ENCODE measurements around the gene FLT3LG.
A peak's percentile ranks its signal among the peaks of the same experiment; 100 is the strongest.

Gene FLT3LG

GRCh38 chr19:49428547-49429451 lies 45.2 kb upstream of the FLT3LG start:
- TF ChIP-seq CTCF (IDR thresholded peaks at IDR 0.05; ENCODE audit: extremely low read depth, insufficient read depth, missing control alignments), result no peak
- DNase-seq (ENCODE audit: low spot score), result no peak
- in situ Hi-C loops (cut with MboI; ENCODE audit: low pct_unique_long_range_greater_than_20kb, low sequenced_read_pairs, unreplicated experiment), result no loop called here

GRCh38 chr19:49430172-49430677 lies 43.8 kb upstream of the FLT3LG start:
- DNase-seq (ENCODE audit: low spot score), result no peak
- no peak for TF ChIP-seq CTCF (IDR thresholded peaks at IDR 0.05; ENCODE audit: extremely low read depth, insufficient read depth, missing control alignments)
- in situ Hi-C loops (cut with MboI; ENCODE audit: low pct_unique_long_range_greater_than_20kb, low sequenced_read_pairs, unreplicated experiment), result no loop called here

GRCh38 chr19:49430678-49431329 lies 43.2 kb upstream of the FLT3LG start:
- in situ Hi-C loops (cut with MboI; ENCODE audit: low pct_unique_long_range_greater_than_20kb, low sequenced_read_pairs, unreplicated experiment), result no loop called here
- TF ChIP-seq CTCF (IDR thresholded peaks at IDR 0.05; ENCODE audit: extremely low read depth, insufficient read depth, missing control alignments), result peak; percentile 59
- DNase-seq (ENCODE audit: low spot score), result peak; percentile 68

- in situ Hi-C loops (cut with MboI; ENCODE audit: low pct_unique_long_range_greater_than_20kb, low sequenced_read_pairs, unreplicated experiment), result no loop called here
- DNase-seq (ENCODE audit: low spot score), result no peak
- no peak for TF ChIP-seq CTCF (IDR thresholded peaks at IDR 0.05; ENCODE audit: extremely low read depth, insufficient read depth, missing control alignments)
Observed at GRCh38 chr19:49431330-49431749, 42.7 kb upstream of the FLT3LG start.

GRCh38 chr19:49432141-49433073 lies 41.6 kb upstream of the FLT3LG start:
- no peak for DNase-seq (ENCODE audit: low spot score)
- TF ChIP-seq CTCF (IDR thresholded peaks at IDR 0.05; ENCODE audit: extremely low read depth, insufficient read depth, missing control alignments), result no peak
- in situ Hi-C loops (cut with MboI; ENCODE audit: low pct_unique_long_range_greater_than_20kb, low sequenced_read_pairs, unreplicated experiment), result no loop called here
